Stomach (tissue), 9 donors: Measurements from ENCODE around the gene SLFN13. TPM values are rescaled to one million over a fixed set of nuclear protein-coding genes. Genes with fewer than 3 reads are reported as not detected.

Experiments
- DNase-seq, 2 donors: peaks; one replicate each; pipeline versions ENCODE4 v3.0.0 to v3.0.0-alpha.2; 2013 to 2019
- H3K27ac ChIP-seq, 5 donors: fragments of 200-600 bp in 4 of 5; sonication (generic) in 4 of 5; one replicate each; pipeline ENCODE4 v1.5.1; 2013 to 2019; ENCODE audit warnings: mild to moderate bottlenecking in 1 of 5, moderate library complexity in 1 of 5
- H3K27me3 ChIP-seq, 3 donors: fragments of 200-600 bp; sonication (generic); one replicate each; pipeline ENCODE4 v1.5.1; 2017 to 2019; ENCODE audit warnings: mixed run types in 1 of 3
- H3K36me3 ChIP-seq, 4 donors: fragments of 200-600 bp; sonication (generic); 1 replicate in 3 of 4; 2 replicates in 1 of 4; pipeline ENCODE4 v1.5.1; 2016 to 2019
- H3K4me1 ChIP-seq, 4 donors: fragments of 200-600 bp; sonication (generic); one replicate each; pipeline ENCODE4 v1.5.1; 2016 to 2019
- H3K4me3 ChIP-seq, 4 donors: fragments of 200-600 bp; sonication (generic) in 3 of 4; one replicate each; pipeline ENCODE4 v1.5.1; 2016 to 2019; ENCODE audit warnings: mild to moderate bottlenecking in 1 of 4
- H3K9me3 ChIP-seq, 4 donors: fragments of 200-600 bp; sonication (generic); one replicate each; pipeline ENCODE4 v1.5.1; 2016 to 2019
- EP300 ChIP-seq: sonication (generic); formaldehyde crosslinking; IDR thresholded peaks from one replicate; pipeline ENCODE4 v1.6.1; 2017; ENCODE audit warnings: antibody characterized with exemption
- POLR2A ChIP-seq, 4 donors: fragments of 450-650 bp; IDR thresholded peaks; one replicate each; pipeline ENCODE4 v1.6.1; 2016; ENCODE audit warnings: antibody characterized with exemption in 4 of 4, control low read depth in 2 of 4, mild to moderate bottlenecking in 1 of 4, moderate library complexity in 1 of 4
- POLR2AphosphoS5 ChIP-seq, 3 donors: sonication (generic); formaldehyde crosslinking; IDR thresholded peaks; one replicate each; pipeline ENCODE4 v1.6.1; 2016; ENCODE audit warnings: antibody characterized with exemption in 3 of 3
- WGBS, 5 donors: extraction: QIAGEN DNeasy Blood & Tissue Kit in 3 of 5; methylation state at CpG; one replicate each; pipeline versions ENCODE4 v1.1.5 to v1.1.7; 2013 to 2018; 5-methylcytosine and 5-hydroxymethylcytosine counted together
- intact Hi-C: fragments of 100-400 bp; cut with DNase I; formaldehyde crosslinking; loops from one replicate; pipeline ENCODE4 v1.15.1; 2023; ENCODE audit warnings: low total_unique reads
- polyA plus RNA-seq, 3 donors: library from polyadenylated mRNA; stranded (reverse); fragments of 200-250 nt; gene quantifications; one replicate each; pipeline ENCODE4 v1.2.3, GENCODE V29; 2013
- total RNA-seq, 5 donors: library from RNA; depleted of rRNA; stranded (reverse); fragments of >200 nt; gene quantifications; one replicate each; pipeline versions ENCODE4 v1.1.0 to v1.2.3, GENCODE V29; 2014 to 2016
- TF ChIP-seq, protein P1 (sequence below), 7 experiments: fragments of 450-650 bp in 4 of 7; fragments of 200-600 bp in 3 of 7; sonication (generic) in 3 of 7; IDR thresholded peaks; one replicate each; pipeline ENCODE4 v1.5.1; 2016 to 2019; ENCODE audit warnings: antibody characterized with exemption in 7 of 7, control low read depth in 2 of 7, mild to moderate bottlenecking in 1 of 7
- donor health status: healthy with polysubstance abuse.
- donor health status: Bipolar disorder and iron deficiency.
- donor health status: healthy.

The SLFN13 gene
- total and polyA plus RNA-seq, 8 donors = 0.87 to 25.0 (median 2.7) TPM

DNA sequence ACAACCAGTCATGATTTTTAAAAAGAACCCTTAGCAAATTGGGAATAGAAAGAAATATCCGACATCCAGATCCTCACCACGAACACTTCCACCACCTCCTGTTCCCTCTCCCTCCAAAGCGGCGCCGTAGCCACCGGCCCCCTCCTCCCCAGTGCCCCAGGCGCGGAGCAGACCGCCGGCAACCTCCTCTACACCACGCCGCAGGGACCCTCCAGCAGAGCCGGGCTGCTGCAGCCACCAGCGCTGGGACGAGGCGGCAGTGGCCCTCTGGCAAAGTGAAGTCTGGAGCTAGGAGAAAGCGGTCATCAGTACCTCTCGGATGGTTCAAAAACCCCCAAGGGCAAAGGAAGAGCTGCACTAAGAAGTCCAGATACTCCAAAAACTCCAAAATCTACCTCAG, 41.4 kb upstream of the SLFN13 start:
- intact Hi-C loops = no loop called here
- 14 to 44% (median 24%) methylated on average over 18 of the region's 18 CpGs for WGBS, 5 donors
- Histone ChIP-seq H3K4me1 (peaks cover 5 to 34% (median 18%) of the 10 kb centered on the region in 4 donors), H3K9me3 (peaks cover 0 to 4% (median 0%) of the 10 kb centered on the region in 4 donors), H3K36me3 (no peaks in the 10 kb centered on the region), H3K27ac (no peak overlapping the region), H3K4me3 (no peak overlapping the region), H3K27me3 (peaks cover 6 to 95% (median 58%) of the 10 kb centered on the region in 3 donors)
- no peak for DNase-seq
- TF ChIP-seq, protein P1, sequence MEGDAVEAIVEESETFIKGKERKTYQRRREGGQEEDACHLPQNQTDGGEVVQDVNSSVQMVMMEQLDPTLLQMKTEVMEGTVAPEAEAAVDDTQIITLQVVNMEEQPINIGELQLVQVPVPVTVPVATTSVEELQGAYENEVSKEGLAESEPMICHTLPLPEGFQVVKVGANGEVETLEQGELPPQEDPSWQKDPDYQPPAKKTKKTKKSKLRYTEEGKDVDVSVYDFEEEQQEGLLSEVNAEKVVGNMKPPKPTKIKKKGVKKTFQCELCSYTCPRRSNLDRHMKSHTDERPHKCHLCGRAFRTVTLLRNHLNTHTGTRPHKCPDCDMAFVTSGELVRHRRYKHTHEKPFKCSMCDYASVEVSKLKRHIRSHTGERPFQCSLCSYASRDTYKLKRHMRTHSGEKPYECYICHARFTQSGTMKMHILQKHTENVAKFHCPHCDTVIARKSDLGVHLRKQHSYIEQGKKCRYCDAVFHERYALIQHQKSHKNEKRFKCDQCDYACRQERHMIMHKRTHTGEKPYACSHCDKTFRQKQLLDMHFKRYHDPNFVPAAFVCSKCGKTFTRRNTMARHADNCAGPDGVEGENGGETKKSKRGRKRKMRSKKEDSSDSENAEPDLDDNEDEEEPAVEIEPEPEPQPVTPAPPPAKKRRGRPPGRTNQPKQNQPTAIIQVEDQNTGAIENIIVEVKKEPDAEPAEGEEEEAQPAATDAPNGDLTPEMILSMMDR (IDR thresholded peaks at IDR 0.05) = no peak
- TF ChIP-seq EP300 (no peak), POLR2AphosphoS5 (IDR thresholded peaks at IDR 0.05) (no peak), POLR2A (IDR thresholded peaks at IDR 0.05) (no peak)

DNA sequence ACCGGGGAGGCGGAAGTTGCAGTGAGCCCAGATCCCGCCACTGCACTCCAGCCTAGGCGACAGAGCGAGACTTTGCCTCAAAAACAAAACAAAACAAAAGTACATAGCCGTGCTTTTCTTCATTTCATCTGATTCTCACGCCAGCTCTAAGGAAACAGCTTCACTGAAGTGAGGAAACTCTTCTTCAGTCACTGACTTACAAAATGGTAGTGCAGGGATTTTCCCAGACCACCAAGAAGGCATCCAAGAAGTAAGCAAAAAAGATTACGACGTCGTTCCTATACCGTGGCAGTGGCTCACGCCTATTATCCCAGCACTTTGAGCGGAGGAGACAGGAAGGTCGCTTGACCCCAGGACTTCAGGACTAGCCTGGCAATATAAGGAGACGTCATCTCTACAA, 40.4 kb upstream of the SLFN13 start:
- Histone ChIP-seq H3K4me3 (no peak overlapping the region), H3K36me3 (no peaks in the 10 kb centered on the region), H3K4me1 (peaks cover 5 to 34% (median 18%) of the 10 kb centered on the region in 4 donors), H3K27ac (no peak overlapping the region), H3K9me3 (peaks cover 0 to 4% (median 0%) of the 10 kb centered on the region in 4 donors), H3K27me3 (peaks cover 6 to 85% (median 50%) of the 10 kb centered on the region in 3 donors)
- TF ChIP-seq POLR2A (IDR thresholded peaks at IDR 0.05) = no peak
- TF ChIP-seq, protein P1 (IDR thresholded peaks at IDR 0.05) = no peak
- TF ChIP-seq EP300 = no peak
- TF ChIP-seq POLR2AphosphoS5 (IDR thresholded peaks at IDR 0.05) = no peak
- DNase-seq = no peak
- intact Hi-C loops = no loop called here
- 25 to 46% (median 34%) methylated on average over 15 of the region's 15 CpGs for WGBS, 5 donors

DNA sequence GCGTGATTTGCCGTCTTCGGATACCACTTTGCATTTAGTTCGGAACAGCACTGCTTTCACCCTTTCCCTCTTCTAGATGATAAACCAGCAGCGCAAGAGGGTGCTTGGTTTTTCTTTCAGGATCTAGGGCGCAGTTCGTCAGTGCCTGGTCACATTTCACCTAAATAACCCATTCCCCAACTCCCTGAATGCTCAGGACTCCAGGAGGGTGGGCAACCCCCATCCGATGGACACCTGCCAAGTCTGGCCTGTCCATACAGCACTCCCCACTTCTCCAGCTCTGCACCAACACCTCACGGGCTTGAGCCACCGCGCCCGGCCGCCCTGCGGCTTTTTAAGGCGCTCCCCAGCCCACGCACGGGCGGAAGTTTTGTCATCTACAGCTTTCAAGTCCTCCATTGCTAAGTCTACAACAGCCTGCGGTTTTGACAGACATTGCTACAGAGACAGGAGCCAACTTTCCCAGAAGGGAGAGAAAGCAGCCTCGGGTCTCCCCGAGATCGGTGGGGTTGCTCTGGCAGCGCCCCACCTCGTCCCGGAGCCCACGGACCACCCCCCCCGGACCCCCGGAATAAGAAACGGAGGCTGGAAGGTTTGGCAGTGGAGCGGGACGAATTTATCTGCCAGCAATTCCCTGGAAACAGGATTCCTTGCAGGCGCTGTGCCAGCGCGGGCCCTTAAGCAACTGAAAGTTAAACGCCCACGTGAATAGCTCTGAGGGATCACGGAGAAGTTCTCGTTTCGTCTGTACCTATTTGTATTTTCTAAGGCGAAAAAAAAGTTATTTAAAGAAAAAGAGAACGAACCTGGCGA, 38.6 kb upstream of the SLFN13 start:
- TF ChIP-seq EP300 (no peak), POLR2AphosphoS5 (IDR thresholded peaks at IDR 0.05) (no peak), POLR2A (IDR thresholded peaks at IDR 0.05) (no peak)
- TF ChIP-seq, protein P1 (IDR thresholded peaks at IDR 0.05) = no peak
- peak; percentile 52 to 77 for DNase-seq
- no peaks in the 10 kb centered on the region for H3K36me3 ChIP-seq
- intact Hi-C loops = no loop called here
- peaks cover 0 to 16% (median 6%) of the 10 kb centered on the region in 4 donors for H3K9me3 ChIP-seq
- H3K4me1 ChIP-seq = peaks cover 5 to 34% (median 18%) of the 10 kb centered on the region in 4 donors
- H3K27me3 ChIP-seq = peaks cover 6 to 78% (median 40%) of the 10 kb centered on the region in 3 donors
- peak overlapping the region in 3 of 5 donors; percentile 61 to 75 (median 66) for H3K27ac ChIP-seq
- peak overlapping the region; percentile 48 to 61 (median 58) for H3K4me3 ChIP-seq
- 6 to 13% (median 9%) methylated on average over 29 to 42 of the region's 42 CpGs for WGBS, 5 donors

DNA sequence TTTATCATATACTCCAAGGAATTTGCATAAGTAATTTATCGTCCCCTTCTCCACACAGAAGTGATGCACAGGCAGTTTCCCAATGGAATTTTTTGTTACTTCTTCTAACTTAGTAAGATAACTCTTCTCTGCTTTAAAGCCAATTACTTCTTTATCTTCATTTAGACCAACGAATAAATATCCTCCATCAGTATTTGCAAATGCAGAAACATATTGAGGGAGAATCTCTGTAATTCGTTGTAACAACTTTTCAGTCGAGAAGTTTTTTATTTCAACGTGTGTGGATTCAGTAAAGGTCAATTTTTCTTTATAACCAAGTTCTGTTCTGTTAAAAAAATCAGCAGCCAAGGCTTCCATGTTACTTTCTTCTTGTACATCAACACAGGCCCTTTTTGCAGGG, 30.7 kb upstream of the SLFN13 start:
- no peak for DNase-seq
- TF ChIP-seq EP300 (no peak), POLR2A (IDR thresholded peaks at IDR 0.05) (no peak), POLR2AphosphoS5 (IDR thresholded peaks at IDR 0.05) (no peak)
- TF ChIP-seq, protein P1 (IDR thresholded peaks at IDR 0.05) = no peak
- H3K36me3 ChIP-seq = no peaks in the 10 kb centered on the region
- H3K4me1 ChIP-seq = no peaks in the 10 kb centered on the region
- intact Hi-C loops = no loop called here
- peaks cover 0 to 30% (median 4%) of the 10 kb centered on the region in 4 donors for H3K9me3 ChIP-seq
- H3K27me3 ChIP-seq = peaks cover 0 to 41% (median 0%) of the 10 kb centered on the region in 3 donors
- 65 to 72% (median 67%) methylated on average over 5 of the region's 5 CpGs for WGBS, 5 donors
- H3K27ac ChIP-seq = no peak overlapping the region
- no peak overlapping the region for H3K4me3 ChIP-seq
